Gastroesophageal sphincter (tissue), 4 donors: Measurements from ENCODE around the gene CHGA. TPM values are rescaled to one million over a fixed set of nuclear protein-coding genes. Genes with fewer than 3 reads are reported as not detected.

Source experiments
- ATAC-seq: fragments of 150-250 bp; one replicate; pipeline ENCODE4 v1.9.1; 2016; ENCODE audit warnings: mild to moderate bottlenecking, moderate library complexity
- H3K27ac ChIP-seq, 4 donors: fragments of 200-600 bp; sonication (generic) in 3 of 4; 1 replicate in 3 of 4; 2 replicates in 1 of 4; pipeline ENCODE4 v1.5.1; 2016 to 2019
- H3K27me3 ChIP-seq: fragments of 200-600 bp; sonication (generic); one replicate; pipeline ENCODE4 v1.5.1; 2019
- H3K36me3 ChIP-seq, 2 donors: fragments of 200-600 bp; sonication (generic); one replicate each; pipeline ENCODE4 v1.5.1; 2019; ENCODE audit warnings: control low read depth in 1 of 2
- H3K4me1 ChIP-seq, 3 donors: fragments of 200-600 bp; sonication (generic); 1 replicate in 2 of 3; 2 replicates in 1 of 3; pipeline ENCODE4 v1.5.1; 2016 to 2019; ENCODE audit warnings: control low read depth in 2 of 3
- H3K4me3 ChIP-seq, 2 donors: fragments of 200-600 bp; sonication (generic); one replicate each; pipeline ENCODE4 v1.5.1; 2019; ENCODE audit warnings: mild to moderate bottlenecking in 1 of 2, moderate library complexity in 1 of 2
- H3K9me3 ChIP-seq, 3 donors: fragments of 200-600 bp; sonication (generic); one replicate each; pipeline ENCODE4 v1.5.1; 2017 to 2019; ENCODE audit warnings: control low read depth in 2 of 3
- EP300 ChIP-seq: sonication (generic); formaldehyde crosslinking; IDR thresholded peaks from one replicate; pipeline ENCODE4 v1.6.1; 2017; ENCODE audit warnings: antibody characterized with exemption, mild to moderate bottlenecking
- POLR2A ChIP-seq, 2 donors: fragments of 450-650 bp; IDR thresholded peaks; one replicate each; pipeline ENCODE4 v1.6.1; 2017; ENCODE audit warnings: antibody characterized with exemption in 2 of 2, mild to moderate bottlenecking in 2 of 2, moderate library complexity in 1 of 2
- POLR2AphosphoS5 ChIP-seq: sonication (generic); formaldehyde crosslinking; IDR thresholded peaks from one replicate; pipeline ENCODE4 v1.6.1; 2017; ENCODE audit warnings: antibody characterized with exemption
- WGBS, 2 donors: methylation state at CpG; one replicate each; pipeline ENCODE4 v1.1.5; 2018; ENCODE audit warnings: low coverage in 1 of 2; 5-methylcytosine and 5-hydroxymethylcytosine counted together
- total RNA-seq, 4 donors: library from RNA; depleted of rRNA; stranded (reverse); fragments of >200 nt; gene quantifications; one replicate each; pipeline ENCODE4 v1.1.0, GENCODE V29; 2016
- TF ChIP-seq, protein P1 (sequence below), 4 experiments: fragments of 200-600 bp in 2 of 4; fragments of 450-650 bp in 2 of 4; sonication (generic) in 1 of 4; IDR thresholded peaks; one replicate each; pipeline ENCODE4 v1.5.1; 2017 to 2019; ENCODE audit warnings: antibody characterized with exemption in 4 of 4, mild to moderate bottlenecking in 2 of 4, moderate library complexity in 2 of 4

The CHGA gene
- total RNA-seq, 4 donors from 2014 or later: 1.8 TPM; not detected in 1

- no peak for ATAC-seq
These were observed 10.5 kb downstream of the CHGA start for GRCh38 chr14:92933481-92933880.

GRCh38 chr14:92934196-92935085, 11.5 kb downstream of the CHGA start:
- Histone ChIP-seq H3K36me3 (peaks cover 0 to 50% of the 10 kb centered on the region in 2 donors), H3K4me3 (no peak overlapping the region), H3K9me3 (no peaks in the 10 kb centered on the region), H3K4me1 (no peaks in the 10 kb centered on the region), H3K27ac (no peak overlapping the region), H3K27me3 (no peaks in the 10 kb centered on the region)
- no peak for ATAC-seq
- TF ChIP-seq EP300: no peak
- TF ChIP-seq POLR2AphosphoS5: no peak
- no peak for TF ChIP-seq POLR2A (IDR thresholded peaks at IDR 0.05)
- TF ChIP-seq, protein P1, sequence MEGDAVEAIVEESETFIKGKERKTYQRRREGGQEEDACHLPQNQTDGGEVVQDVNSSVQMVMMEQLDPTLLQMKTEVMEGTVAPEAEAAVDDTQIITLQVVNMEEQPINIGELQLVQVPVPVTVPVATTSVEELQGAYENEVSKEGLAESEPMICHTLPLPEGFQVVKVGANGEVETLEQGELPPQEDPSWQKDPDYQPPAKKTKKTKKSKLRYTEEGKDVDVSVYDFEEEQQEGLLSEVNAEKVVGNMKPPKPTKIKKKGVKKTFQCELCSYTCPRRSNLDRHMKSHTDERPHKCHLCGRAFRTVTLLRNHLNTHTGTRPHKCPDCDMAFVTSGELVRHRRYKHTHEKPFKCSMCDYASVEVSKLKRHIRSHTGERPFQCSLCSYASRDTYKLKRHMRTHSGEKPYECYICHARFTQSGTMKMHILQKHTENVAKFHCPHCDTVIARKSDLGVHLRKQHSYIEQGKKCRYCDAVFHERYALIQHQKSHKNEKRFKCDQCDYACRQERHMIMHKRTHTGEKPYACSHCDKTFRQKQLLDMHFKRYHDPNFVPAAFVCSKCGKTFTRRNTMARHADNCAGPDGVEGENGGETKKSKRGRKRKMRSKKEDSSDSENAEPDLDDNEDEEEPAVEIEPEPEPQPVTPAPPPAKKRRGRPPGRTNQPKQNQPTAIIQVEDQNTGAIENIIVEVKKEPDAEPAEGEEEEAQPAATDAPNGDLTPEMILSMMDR (IDR thresholded peaks at IDR 0.05): no peak
- whole genome bisulfite sequencing, 2 donors: 90% methylated on average over 2 of the region's 19 CpGs; no CpG with 5 or more reads in 1 of the 2 donors

More at GRCh38 chr14:92933481-92933880, 10.5 kb downstream of the CHGA start:
- Histone ChIP-seq H3K27ac (no peak overlapping the region), H3K27me3 (no peaks in the 10 kb centered on the region), H3K4me3 (no peak overlapping the region), H3K4me1 (no peaks in the 10 kb centered on the region), H3K36me3 (peaks cover 0 to 40% of the 10 kb centered on the region in 2 donors), H3K9me3 (no peaks in the 10 kb centered on the region)
- TF ChIP-seq EP300 (no peak), POLR2AphosphoS5 (no peak), POLR2A (IDR thresholded peaks at IDR 0.05) (no peak)
- TF ChIP-seq, protein P1 (IDR thresholded peaks at IDR 0.05): no peak
- 100% methylated on average over 1 of the region's 8 CpGs; no CpG with 5 or more reads in 1 of the 2 donors for WGBS, 2 donors

GRCh38 chr14:92935446-92935845, 12.5 kb downstream of the CHGA start:
- Histone ChIP-seq H3K27me3 (no peaks in the 10 kb centered on the region), H3K4me3 (no peak overlapping the region), H3K27ac (no peak overlapping the region), H3K4me1 (no peaks in the 10 kb centered on the region), H3K9me3 (no peaks in the 10 kb centered on the region), H3K36me3 (peaks cover 0 to 54% of the 10 kb centered on the region in 2 donors)
- WGBS, 2 donors: 90% methylated on average over 2 of the region's 11 CpGs; no CpG with 5 or more reads in 1 of the 2 donors
- no peak for TF ChIP-seq POLR2A (IDR thresholded peaks at IDR 0.05)
- no peak for TF ChIP-seq POLR2AphosphoS5
- TF ChIP-seq, protein P1 (IDR thresholded peaks at IDR 0.05): no peak
- no peak for TF ChIP-seq EP300
- ATAC-seq: no peak

DNA sequence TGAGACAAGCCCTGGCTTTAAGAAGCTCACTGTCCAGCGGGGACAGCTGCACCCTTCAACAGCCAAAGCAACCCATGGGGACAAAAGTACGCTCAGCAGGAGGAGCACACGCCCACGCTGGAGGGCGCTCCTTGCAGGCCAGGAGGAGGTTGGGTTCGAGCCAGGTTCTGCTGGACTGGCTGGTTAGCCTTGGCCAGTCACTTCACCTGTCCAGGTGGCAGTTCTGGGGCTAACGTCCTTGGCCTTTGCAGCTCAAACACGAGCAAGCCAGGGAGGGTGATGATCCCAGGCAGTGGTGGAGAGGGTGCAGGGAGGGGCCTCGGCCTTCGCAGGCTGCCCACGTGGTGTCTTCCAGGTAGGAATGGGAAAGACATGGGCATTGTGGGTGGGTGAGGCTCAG, 13.1 kb downstream of the CHGA start:
- Histone ChIP-seq H3K4me3 (no peak overlapping the region), H3K9me3 (no peaks in the 10 kb centered on the region), H3K36me3 (peaks cover 0 to 59% of the 10 kb centered on the region in 2 donors), H3K27me3 (no peaks in the 10 kb centered on the region), H3K4me1 (no peaks in the 10 kb centered on the region), H3K27ac (no peak overlapping the region)
- 84% methylated on average over 6 of the region's 11 CpGs; no CpG with 5 or more reads in 1 of the 2 donors for WGBS, 2 donors
- no peak for TF ChIP-seq EP300
- TF ChIP-seq, protein P1 (IDR thresholded peaks at IDR 0.05): no peak
- no peak for TF ChIP-seq POLR2AphosphoS5
- TF ChIP-seq POLR2A (IDR thresholded peaks at IDR 0.05): no peak
- no peak for ATAC-seq
